ENCODE measurements around the gene RPL22.

GRCh38 chr1:6142036-6142621 is 57.3 kb downstream of the RPL22 start:
- no peak for TF ChIP-seq ATF3 (IDR thresholded peaks at IDR 0.05)
- no peak for TF ChIP-seq CTCF (IDR thresholded peaks at IDR 0.05 in 2 of 3, conservative IDR thresholded peaks at IDR 0.05 in 1 of 3; ENCODE audit: borderline replicate concordance in 1 of 3, insufficient read depth in 1 of 3, low read depth in 2 of 3, low read length in 2 of 3)
- TF ChIP-seq EGR1 (IDR thresholded peaks at IDR 0.05; ENCODE audit: low read depth): no peak
